GM12892 (cell line): ENCODE data around the gene FANCD2OS.

Experiments used
- POLR2A ChIP-seq: IDR thresholded peaks from 2 replicates; pipeline ENCODE4 v1.6.1; 2011; ENCODE audit warnings: low read depth, low read length, control low read depth
- POLR2AphosphoS5 ChIP-seq: IDR thresholded peaks from 2 replicates; pipeline ENCODE4 v1.6.1; 2011; ENCODE audit warnings: low read depth, low read length, control low read depth
- TAF1 ChIP-seq: IDR thresholded peaks from 2 replicates; pipeline ENCODE4 v1.6.1; 2011; ENCODE audit warnings: low read depth, mild to moderate bottlenecking, control low read depth, low read length, borderline replicate concordance

DNA sequence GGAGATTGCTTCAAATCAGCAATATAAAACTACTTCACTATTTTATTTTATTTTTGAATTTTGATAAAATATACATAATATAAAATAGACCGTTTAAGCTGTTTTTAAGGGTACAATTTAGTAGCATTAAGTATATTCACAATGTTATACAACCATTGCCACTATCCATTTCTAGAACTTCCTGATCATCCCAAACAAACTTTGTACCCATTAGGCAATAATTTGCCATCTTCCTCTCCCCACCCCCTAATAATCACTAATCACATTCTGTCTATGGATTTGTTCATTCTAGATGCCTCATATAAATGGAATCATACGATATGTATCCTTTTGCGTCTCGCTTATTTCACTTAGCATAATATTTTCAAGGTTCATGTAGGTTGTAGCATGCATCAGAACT lies 53.0 kb downstream of the FANCD2OS start:
- TF ChIP-seq TAF1 (no peak), POLR2AphosphoS5 (no peak), POLR2A (no peak)
